HG02642 (cell line): ENCODE data around the gene MOAP1.
"Not testable (repeated sequence)": the region's sequence is repeated elsewhere in the genome, so short reads cannot be mapped to it uniquely, and the experiment has no call there.

Source experiments
- ATAC-seq: cut with Tn5 transposase; IDR thresholded peaks from one replicate; pipeline ENCODE4 v1.9.1; 2021; ENCODE audit warnings: mild to moderate bottlenecking; ENCODE audit not compliant: unreplicated experiment, poor library complexity

MOAP1 gene, protein sequence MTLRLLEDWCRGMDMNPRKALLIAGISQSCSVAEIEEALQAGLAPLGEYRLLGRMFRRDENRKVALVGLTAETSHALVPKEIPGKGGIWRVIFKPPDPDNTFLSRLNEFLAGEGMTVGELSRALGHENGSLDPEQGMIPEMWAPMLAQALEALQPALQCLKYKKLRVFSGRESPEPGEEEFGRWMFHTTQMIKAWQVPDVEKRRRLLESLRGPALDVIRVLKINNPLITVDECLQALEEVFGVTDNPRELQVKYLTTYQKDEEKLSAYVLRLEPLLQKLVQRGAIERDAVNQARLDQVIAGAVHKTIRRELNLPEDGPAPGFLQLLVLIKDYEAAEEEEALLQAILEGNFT

DNA sequence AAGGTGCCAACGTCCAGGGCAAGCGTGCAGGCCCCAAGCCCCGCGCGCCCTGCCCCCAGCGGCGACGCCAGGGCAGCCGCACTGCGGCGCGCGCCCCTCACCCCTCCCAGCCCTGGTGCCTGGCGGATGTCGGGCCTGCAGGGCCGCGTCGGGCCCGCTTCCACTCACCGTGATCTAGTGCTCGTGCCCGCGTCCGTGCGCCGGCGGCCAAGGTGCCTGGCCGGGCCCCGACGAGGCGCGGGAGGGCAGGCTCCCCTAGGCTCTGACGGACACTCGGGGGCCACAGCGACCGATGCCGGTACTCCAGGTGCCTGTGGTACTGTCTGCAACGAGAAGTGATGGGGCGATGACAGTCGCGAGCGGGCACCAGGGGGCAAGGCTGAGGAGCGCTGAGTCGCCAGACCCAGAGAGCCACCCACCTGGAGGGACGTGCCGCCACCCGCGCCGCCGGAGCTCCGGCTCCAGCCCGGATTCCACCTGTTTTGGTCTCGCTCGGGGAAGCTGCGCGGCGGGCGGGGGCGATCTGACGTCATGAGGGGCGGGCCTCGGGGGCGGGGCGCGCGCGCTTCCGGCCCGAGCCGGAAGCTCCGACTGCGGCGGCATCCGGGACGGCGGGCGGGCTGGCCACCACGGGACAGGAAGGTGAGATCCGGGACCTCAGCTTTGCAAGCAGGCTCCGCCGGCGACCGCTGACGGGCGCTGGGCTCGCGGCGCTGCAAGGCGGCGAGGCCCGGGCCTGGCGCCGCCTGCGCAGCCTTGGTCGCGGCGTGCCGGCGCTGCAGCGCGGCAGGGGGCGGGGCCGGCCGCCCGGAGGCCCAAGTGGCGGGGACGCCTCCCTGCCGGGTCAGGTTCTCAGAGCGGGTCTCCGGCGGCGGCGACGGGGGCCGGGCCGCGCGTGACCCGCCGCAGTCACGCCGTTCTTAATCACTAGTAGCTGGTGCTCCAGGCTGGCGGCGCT is at the start of gene MOAP1, which contains the start of gene LYSET:
TSS of gene MOAP1 (minus strand) at position 507 of the 958 bp plus-strand sequence. CDS start 655 bp downstream, outside the sequence.
TSS of gene LYSET (plus strand) at position 927 of the 958 bp plus-strand sequence. CDS start 89 bp downstream, outside the sequence.
- ATAC-seq: peak; percentile 88

DNA sequence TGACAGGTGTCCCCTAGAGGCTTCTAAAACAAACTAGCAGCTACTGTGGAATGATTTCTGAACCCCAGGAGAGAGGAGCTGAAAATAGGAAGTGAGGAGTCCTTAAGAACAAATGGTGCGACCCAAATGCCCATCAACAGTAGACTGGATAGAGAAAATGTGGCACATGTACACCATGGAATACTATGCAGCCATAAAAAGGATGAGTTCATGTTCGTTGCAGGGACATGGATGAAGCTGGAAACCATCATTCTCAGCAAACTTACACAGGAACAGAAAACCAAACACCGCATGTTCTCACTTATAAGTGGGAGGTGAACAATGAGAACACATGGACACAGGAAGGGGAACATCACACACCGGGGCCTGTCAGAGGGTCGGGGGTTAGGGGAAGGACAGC is 48.4 kb upstream of the MOAP1 start:
- not testable (repeated sequence) for ATAC-seq

DNA sequence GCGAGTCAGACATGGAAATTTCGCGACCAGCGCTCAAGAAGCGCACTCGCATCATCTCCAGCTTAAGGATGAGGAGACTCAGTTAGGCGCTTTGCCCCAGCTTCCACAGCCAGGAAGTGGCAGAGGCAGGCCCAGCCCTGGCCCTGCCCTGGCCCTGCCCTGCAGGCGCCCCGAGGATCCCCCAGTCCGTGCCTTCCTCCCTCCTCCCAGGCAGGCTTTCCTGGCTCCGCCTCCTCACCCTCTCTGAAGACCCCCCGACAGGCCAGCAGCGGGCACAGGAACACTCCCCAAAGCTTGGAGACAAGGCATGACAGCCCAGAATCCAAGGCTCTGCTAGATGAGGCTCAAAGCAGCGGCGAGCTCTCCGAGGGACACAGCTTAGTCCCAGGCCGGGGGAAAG is 47.5 kb upstream of the MOAP1 start:
- ATAC-seq: no peak

DNA sequence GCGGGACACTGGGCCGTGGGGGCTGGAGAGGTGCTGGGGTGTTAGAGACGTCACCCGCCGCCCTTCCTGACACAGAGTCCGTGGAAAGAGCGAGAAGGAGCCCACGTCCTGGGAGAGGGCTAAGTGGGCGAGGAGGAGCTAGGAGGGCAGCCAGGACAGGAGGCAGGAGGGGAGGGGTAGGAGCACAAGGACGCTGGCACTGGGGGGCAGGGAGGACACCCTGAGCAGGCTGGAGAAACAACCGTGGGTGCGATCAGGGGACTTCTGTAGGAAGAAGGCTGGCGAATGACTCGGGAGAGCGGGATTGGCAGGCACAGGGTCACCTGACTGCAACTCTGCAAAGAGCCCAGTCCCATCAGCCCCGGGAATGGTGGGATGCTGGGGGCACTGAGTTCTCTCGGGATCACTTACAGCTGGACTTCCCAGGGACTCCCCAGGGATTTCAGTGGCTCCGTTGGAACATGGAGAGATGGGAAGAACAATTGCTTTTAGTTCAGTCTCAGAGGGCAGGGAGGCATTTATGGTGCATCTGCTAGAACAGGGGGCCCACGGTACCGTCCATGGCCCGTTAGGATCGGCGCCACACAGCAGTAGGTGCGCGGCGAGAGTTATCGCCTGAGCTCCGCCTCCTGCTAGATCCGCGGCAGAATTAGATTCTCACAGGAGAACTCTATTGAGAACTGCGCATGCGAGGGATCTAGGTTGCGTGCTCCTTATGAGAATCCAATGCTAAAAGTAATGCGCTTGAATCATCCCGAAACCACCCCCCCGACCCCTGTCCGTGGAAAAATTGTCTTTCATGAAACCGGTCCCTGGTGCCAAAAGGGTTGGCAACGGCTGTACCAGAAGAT is 46.7 kb upstream of the MOAP1 start:
- no peak for ATAC-seq

DNA sequence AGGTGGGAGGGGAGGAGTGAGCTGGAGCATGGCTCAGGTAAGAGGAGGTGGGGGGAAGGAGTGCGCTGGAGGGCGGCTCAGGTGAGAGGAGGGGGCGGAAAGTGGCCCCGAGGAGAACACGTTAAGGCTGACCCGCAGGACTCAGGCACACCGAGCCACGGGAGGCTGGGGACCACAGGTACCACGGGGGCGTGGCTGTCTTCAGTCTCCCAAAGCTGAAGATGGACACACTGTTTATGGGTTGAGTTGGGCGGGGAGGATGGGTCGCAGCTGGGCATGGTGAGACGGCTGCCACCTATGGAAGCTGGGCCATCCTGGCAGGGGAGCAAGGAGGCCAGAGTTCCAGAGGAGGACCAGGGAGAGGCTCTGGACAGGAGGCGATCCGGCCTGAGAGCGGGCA is 45.8 kb upstream of the MOAP1 start:
- ATAC-seq: no peak

DNA sequence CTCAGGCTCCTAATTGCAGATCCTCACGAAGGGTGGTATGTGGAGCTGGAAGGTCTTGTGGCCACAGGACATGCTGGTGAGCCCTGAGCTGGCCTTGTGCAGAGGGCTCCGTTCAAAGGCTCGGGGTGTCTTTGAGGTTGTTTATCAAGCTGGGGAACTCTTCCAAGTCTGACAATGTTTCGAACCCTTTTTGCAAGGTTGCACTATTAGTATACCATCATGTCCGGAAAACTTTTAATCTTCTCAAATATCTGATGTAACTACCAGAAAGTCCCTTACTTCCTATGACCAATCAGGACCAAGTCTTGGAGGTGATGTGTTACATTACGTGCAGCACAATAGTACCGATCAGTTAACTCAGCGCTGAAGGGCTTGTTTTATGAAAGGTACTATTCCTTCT is 43.9 kb upstream of the MOAP1 start:
- ATAC-seq: no peak

DNA sequence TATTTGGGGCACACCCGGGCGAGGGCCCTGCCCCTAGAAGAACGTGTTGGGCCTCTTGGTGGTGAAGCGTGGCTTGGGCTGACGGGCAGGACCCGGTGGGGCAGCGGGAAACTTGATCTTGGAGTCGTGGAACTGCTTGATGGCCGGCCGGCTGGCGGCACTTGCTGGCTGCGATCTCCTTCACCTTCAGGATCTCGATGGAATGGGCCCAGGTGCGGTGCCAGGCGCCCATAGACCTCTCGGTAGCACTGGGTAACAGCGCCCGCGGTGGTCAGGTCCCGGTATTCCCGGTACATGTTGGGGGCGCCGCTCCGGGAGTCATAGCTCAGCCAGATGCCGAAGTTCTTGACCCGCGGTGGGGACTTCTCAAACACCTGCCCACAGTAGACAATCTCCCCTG is 38.9 kb upstream of the MOAP1 start:
- no peak for ATAC-seq

DNA sequence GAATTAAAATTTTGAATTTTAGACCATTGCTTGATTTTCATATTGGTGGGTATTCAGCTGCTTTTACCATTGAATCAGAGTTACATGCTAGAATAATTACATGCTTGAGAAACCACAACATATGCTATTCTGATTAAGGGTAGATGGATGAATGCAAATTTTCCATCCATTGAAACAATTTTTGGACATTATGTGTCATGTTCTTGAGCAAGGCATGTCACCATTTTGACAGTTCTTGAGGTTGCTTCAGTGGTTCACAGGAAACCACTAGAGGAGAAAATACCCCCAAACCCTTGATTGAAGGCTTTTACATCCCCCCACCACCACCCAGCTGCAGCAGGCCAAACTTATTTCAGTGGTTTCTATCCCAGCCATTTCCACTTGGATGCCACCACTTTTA is 35.8 kb upstream of the MOAP1 start:
- no peak for ATAC-seq

DNA sequence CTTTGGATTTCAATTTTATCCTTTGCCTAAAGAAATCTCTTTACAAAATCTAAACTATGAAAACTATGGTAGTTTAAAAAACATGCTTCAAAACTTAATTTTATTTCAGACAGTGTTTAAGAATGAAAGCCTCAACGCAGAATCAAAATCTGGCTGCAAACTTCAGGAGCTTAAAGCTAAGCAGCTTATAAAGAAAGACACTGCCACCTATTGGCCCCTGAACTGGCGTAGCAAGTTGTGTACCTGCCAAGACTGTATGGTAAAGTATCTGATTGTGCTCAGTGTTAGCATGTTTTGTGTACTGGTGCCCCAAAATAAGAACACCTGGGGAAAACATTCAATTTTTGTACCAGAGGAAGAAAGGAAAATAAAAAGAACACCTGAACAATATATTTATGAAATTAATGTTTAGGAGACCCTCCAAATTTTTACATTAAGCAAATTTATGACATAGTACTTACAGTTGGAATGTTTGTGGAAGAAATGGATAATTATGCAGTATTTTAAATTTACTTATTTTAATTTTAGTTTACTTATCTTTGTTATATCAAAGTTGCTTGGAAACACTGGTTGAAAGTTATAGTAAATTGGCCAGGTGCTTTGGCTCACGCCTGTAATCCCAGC is 34.5 kb upstream of the MOAP1 start:
- peak; percentile 60 for ATAC-seq

DNA sequence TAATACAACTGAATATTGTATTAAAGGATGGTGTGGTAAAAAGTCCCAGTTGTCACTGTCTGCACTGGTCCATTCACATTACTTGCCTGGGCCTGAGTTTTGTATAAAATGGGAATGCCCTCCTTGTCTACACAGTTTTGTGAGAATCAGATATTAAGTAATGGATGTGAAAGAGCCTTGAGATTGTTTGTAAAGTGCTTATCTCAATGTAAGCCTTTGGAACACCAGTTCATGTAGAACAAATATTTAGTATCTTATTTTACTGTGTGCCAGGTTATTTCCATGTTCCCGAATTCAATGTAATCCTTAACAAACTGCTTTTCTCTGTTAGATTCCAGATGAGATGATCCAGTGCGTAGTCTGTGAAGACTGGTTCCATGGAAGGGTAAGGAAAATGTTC is 29.9 kb upstream of the MOAP1 start:
- ATAC-seq: no peak

DNA sequence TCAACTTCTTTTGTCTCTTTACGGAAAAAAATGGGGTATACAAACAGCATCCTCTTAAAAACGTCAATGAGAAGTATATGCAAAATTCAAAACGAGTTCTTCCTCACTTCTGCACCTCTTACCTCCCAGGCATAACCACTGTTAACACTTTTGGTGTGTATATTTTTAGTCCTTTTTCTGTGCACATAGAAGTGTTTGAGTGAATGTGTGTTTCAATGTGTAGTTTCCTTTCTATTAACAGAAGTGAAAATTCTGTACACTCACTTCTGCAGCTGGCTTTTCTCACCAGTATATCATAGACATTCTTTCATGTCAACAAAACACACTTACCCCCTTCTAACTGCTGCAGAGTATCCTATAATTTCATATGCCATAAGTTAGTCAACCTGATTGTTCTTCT is 27.7 kb upstream of the MOAP1 start:
- ATAC-seq: peak; percentile 67

DNA sequence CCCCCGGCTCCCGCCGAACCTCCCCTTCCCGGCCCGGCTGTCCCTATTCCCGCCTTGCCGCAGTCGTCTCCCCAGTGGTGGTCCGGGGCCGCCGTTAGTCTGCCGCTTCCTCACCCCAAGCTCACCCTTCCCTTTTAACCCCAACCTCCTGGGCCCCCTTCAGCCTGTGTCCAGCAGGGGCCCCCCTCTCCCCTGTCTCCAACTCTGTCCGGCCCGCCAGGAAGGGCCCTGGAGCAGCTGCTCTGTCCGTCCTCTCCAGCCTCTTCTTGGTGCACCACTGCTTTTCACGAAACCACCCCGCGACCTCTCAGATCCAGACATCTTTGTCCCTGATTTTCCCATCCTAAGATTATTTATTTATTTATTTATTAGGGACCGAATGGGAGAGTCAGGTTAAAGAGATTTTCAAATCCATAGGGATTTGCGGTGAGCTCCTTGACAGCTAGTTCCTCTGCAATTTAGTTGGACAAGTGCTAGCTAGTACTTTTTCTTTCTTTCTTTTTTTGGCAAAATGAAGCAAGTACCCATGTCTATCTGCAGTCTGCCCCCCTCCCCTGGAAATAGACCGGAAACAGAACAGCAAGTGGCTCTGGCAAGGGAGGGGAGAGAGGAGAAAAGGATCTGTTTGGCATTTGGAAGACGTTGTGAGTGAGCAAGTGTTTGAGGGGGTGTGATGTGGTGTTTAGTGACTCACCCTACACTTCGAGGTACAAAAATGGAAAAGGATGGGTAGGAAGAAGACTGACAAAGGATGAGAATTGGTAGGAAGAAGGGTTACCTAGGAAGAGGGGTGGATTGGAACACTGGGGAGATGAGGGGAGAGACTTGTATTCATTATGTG is 23.0 kb upstream of the MOAP1 start:
- peak; percentile 54 for ATAC-seq

DNA sequence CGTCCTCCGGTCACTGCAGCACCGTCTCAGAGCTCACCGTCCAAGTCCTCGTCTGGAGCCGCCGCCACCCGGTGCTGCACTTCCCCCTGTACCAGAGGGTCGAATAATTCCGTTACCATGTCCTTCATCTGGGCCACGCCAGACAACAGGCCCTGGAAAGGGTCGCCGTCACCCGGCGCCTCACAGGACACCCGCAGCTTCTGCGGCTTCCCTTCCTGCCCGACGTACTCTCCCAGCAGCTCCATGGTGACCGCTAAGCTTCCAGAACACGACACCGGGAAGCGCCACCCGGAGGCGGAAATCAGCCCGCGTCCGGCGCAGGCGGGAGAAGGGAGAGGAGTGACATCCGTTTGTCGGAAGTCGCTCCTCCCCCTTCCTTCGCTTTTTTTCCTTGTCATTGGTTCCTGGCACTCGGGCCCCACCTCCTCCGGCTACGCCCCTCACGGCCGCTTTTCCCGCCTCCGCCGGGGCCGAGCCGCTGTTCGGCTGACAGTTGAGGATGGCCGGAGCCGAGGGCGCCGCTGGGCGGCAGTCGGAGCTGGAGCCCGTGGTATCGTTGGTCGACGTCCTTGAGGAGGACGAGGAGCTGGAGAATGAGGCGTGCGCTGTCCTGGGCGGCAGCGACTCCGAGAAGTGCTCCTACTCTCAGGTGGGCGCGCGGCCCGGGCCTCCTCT is 22.2 kb upstream of the MOAP1 start, which contains the start of the genes GON7 and UBR7:
TSS of gene GON7 (minus strand) at position 273 of the 675 bp plus-strand sequence. CDS start at position 245, 28 bp downstream.
TSS of gene UBR7 (plus strand) at position 464 of the 675 bp plus-strand sequence. CDS start at position 500, 36 bp downstream.
- ATAC-seq: peak; percentile 86

DNA sequence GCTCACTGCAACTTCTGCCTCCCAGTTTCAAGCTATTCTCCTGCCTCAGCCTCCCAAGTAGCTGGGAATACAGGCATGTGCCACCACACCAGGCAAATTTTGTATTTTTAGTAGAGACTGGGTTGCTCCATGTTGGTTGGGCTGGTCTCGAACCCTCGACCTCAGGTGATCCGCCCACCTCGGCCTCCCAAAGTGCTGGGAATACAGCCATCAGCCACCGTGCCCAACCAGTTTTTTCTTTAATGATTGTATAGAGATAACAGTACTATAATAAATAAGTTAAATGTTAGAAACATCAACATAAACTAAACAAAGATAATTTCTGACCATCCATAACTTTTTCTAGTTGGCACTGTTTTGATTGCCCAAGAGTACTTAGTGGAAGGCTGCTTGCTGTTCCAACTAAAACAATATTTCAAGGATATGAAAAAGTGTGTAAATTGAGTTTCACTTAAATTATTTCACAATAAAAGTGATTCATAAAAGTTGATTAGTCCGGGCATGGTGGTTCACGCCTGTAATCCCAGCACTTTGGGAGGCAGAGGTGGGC is 16.5 kb upstream of the MOAP1 start:
- no peak for ATAC-seq

DNA sequence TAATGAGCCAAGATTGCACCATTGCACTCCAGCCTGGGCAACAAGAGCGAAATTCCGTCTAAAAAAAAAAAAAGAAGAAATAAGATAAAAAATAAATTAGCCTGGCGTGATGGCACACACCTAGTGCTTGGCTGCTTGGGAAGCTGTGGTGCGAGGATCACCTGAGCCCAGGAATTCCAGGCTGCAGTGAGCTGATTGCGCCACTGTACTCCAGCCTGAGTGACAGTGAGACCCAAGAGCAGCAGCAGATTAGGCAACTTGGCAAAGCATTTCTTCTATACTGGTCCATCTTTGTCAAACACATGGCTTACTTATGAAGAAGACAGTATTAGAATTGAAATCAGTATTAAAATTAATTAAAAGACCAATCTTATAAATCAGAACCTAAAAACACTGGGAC is 15.9 kb upstream of the MOAP1 start:
- no peak for ATAC-seq

DNA sequence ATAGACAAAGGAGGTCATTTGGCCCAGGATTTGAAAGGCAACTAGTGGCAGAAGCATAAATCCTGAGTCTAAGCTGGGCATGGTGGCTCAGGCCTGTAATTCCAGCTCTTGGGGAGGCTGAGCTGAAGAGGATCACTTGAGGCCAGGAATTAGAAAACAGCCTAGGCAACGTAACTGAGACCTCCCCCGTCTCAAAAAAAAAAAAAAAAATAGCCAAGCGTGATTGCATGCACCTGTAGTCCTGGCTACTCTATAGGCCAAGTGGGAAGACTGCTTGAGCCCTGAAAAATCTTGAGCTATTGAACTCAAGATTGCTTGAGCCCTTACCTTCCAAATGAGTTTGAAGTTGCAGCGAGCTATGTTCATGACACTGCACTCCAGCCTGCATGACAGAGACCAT is 14.3 kb upstream of the MOAP1 start:
- no peak for ATAC-seq

DNA sequence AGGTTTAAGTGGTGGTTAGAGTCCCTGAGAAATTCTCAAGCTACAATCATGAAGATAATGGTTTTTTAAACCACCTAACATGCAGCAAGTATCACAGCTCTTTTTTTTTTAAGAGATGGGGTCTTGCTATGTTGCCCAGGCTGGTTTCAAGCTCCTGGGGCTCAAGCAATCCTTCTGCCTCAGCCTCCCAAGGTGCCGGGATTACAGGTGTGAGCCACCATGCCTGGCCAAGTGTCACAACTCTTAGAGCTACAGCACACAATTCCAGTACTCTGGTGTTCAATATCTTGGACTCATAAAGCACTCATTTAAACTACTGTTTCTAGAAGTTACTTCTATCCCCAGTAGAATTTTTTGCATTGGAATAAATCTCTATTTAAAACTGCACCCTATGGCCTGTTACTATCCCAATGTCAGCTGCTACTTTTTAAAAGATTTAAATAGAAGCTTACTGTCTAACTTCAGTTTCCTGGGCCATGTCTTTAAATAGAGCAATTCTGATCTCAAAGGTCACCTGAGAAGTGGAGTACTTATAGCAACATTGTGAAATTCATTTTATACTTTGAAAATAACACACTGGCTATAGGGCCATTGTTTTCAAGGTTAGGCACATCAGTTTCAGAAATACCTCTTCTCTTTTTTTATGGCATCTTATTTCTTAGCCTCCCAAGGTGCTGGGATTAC is 10.8 kb upstream of the MOAP1 start:
- no peak for ATAC-seq
